ENCODE measurements around the gene PAPPA2.
"Not testable (repeated sequence)": the region's sequence is repeated elsewhere in the genome, so short reads cannot be mapped to it uniquely, and the experiment has no call there.

The PAPPA2 gene

GRCh38 chr1:176603696-176604095 is 140.7 kb downstream of the PAPPA2 start:
- DNase-seq (ENCODE audit: low read depth) = no peak

- no peak for DNase-seq (ENCODE audit: low read depth)
Observed at GRCh38 chr1:176604461-176604860, 141.5 kb downstream of the PAPPA2 start.

- no peak for DNase-seq (ENCODE audit: low read depth)
Observed at GRCh38 chr1:176605176-176605575, 142.2 kb downstream of the PAPPA2 start.

- no peak for DNase-seq (ENCODE audit: low read depth)
Observed at GRCh38 chr1:176609556-176610408, 146.8 kb downstream of the PAPPA2 start.

GRCh38 chr1:176612791-176613190 is 149.8 kb downstream of the PAPPA2 start:
- no peak for DNase-seq (ENCODE audit: low read depth)

GRCh38 chr1:176617881-176618280 is 154.9 kb downstream of the PAPPA2 start:
- DNase-seq (ENCODE audit: low read depth) = peak; percentile 2

GRCh38 chr1:176619261-176619660 is 156.3 kb downstream of the PAPPA2 start:
- DNase-seq (ENCODE audit: low read depth) = no peak

GRCh38 chr1:176625365-176625764 is 162.4 kb downstream of the PAPPA2 start:
- no peak for DNase-seq (ENCODE audit: low read depth)

- no peak for DNase-seq (ENCODE audit: low read depth)
Observed at GRCh38 chr1:176626572-176627061, 163.6 kb downstream of the PAPPA2 start.

- no peak for DNase-seq (ENCODE audit: low read depth)
Observed at GRCh38 chr1:176628775-176629174, 165.8 kb downstream of the PAPPA2 start.

- DNase-seq (ENCODE audit: low read depth) = not testable (repeated sequence)
Observed at GRCh38 chr1:176634733-176635132, 171.8 kb downstream of the PAPPA2 start.

GRCh38 chr1:176638713-176639526 is 175.9 kb downstream of the PAPPA2 start:
- no peak for DNase-seq (ENCODE audit: low read depth)

GRCh38 chr1:176643536-176643935 is 180.6 kb downstream of the PAPPA2 start:
- DNase-seq (ENCODE audit: low read depth) = no peak

GRCh38 chr1:176648556-176648955 is 185.6 kb downstream of the PAPPA2 start:
- no peak for DNase-seq (ENCODE audit: low read depth)

- DNase-seq (ENCODE audit: low read depth) = peak; percentile 53
Observed at GRCh38 chr1:176656257-176656995, 193.5 kb downstream of the PAPPA2 start.

- DNase-seq (ENCODE audit: low read depth) = no peak
Observed at GRCh38 chr1:176669782-176670181, 206.8 kb downstream of the PAPPA2 start.

GRCh38 chr1:176670853-176671252 is 207.9 kb downstream of the PAPPA2 start:
- DNase-seq (ENCODE audit: low read depth) = no peak

- DNase-seq (ENCODE audit: low read depth) = no peak
Observed at GRCh38 chr1:176682830-176683535, 220.0 kb downstream of the PAPPA2 start.

- DNase-seq (ENCODE audit: low read depth) = no peak
Observed at GRCh38 chr1:176691251-176692228, 228.6 kb downstream of the PAPPA2 start.

GRCh38 chr1:176692431-176692830 is 229.5 kb downstream of the PAPPA2 start:
- no peak for DNase-seq (ENCODE audit: low read depth)

All from HS-27A (cell line).